HG02943 (cell line): ENCODE data around the gene ALAS2.
"Not testable (repeated sequence)": the region's sequence is repeated elsewhere in the genome, so short reads cannot be mapped to it uniquely, and the experiment has no call there.

ENCODE experiments used
- ATAC-seq: cut with Tn5 transposase; IDR thresholded peaks from one replicate; pipeline ENCODE4 v1.9.1; 2021; ENCODE audit warnings: mild to moderate bottlenecking, low read depth, moderate library complexity; ENCODE audit not compliant: unreplicated experiment

Gene ALAS2

DNA sequence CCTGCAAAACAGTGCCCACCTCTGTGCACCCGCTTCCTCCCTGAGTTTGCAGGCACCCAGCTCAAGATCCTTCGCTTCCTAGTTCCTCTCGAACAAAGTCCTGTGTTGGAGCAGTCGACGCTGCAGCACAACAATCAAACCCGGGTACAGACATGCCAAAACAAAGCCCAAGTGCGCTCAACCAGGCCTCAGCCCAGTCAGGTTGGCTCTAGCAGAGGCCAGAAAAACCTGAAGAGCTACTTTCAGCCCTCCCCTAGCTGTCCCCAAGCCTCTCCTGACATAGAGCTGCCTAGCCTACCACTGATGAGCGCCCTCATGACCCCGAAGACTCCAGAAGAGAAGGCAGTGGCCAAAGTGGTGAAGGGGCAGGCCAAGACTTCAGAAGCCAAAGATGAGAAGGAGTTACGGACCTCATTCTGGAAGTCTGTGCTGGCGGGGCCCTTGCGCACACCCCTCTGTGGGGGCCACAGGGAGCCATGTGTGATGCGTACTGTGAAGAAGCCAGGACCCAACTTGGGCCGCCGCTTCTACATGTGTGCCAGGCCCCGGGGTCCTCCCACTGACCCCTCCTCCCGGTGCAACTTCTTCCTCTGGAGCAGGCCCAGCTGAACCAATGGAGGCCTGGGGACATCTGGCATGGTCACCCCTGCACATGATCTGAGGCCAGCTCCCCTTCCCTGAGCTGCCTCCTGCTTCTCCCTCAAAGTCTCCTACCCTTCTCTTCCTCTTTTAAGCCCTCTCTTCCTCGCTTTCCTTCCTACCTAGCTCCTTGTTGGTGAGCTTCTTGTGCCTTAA is 23.8 kb downstream of the ALAS2 start:
- ATAC-seq = no peak

- ATAC-seq = no peak
Measured at GRCh38 chrX:55005256-55005655, 25.5 kb downstream of the ALAS2 start.

DNA sequence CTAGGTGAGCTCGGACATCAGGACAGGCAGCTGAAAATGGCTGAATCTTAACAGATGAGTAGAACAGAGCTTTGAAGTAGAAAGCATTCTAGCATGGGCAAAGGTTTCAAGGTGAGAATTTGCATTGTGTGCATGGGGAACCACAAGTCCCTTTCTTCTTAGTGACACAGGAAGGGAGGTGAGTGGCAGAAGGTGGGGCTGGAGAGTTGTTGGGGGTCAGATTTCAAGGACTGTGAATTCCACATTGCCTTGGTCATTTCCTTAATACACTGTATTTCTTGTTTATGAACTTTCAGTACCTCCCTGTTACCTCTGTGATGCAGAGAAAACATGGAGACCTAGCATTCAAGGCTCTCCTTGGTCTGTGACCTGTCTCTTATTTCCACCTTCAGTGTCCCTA is 26.5 kb downstream of the ALAS2 start:
- ATAC-seq = no peak

GRCh38 chrX:54999717-55000598 is 30.8 kb downstream of the ALAS2 start, which contains the start of gene APEX2:
Gene APEX2, plus strand, starts transcription at chrX:55000363. Its CDS starts 60 bp downstream, at chrX:55000423.
- ATAC-seq = peak; percentile 94

GRCh38 chrX:54995621-54996020 is 35.2 kb downstream of the ALAS2 start:
- no peak for ATAC-seq

GRCh38 chrX:54994668-54995351 is 36.0 kb downstream of the ALAS2 start:
- ATAC-seq = no peak

DNA sequence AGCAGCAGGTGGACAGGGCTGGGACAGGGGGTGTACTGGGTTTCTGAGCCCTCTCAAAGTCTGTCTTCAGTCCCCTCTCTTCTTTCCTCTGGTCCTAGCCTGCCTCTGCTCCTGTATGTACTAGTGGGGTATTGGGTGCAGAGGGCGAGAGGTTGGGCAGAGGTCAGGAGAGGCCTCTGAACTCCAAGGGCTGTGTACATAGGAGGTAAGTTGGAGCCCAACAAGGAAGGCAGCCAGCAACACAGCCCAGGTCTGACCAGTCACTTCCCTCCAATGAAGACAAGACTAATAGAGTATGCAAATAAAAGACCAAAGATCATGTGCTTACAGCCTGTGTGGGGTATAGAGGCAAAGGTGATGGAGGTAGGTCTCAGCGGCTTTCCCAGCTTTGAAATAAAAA is 36.7 kb downstream of the ALAS2 start, which contains the start of gene PFKFB1:
Gene PFKFB1, minus strand, starts transcription at position 90 of the 400 bp plus-strand sequence. CDS start 181 bp downstream, outside the sequence.
- ATAC-seq = no peak

- no peak for ATAC-seq
Measured at GRCh38 chrX:54992911-54993622, 37.7 kb downstream of the ALAS2 start.

DNA sequence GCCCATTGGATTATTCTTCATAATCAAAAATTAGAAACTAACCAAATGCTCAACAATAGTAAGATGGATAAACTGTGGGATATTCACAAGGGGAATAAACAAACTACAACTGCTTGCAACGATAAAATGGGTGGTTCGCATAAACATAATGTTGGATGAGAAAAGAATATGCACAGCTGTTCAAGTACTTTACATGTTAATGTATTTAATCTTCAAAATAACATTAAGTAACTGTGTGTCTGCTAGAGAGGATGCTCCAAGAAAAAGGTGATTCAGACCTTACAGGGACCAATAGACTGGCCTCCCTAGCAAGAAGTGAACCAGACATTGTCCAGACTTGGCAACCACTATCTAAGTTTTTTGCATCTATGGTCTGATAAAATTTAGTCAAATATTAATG is 39.1 kb downstream of the ALAS2 start:
- no peak for ATAC-seq

DNA sequence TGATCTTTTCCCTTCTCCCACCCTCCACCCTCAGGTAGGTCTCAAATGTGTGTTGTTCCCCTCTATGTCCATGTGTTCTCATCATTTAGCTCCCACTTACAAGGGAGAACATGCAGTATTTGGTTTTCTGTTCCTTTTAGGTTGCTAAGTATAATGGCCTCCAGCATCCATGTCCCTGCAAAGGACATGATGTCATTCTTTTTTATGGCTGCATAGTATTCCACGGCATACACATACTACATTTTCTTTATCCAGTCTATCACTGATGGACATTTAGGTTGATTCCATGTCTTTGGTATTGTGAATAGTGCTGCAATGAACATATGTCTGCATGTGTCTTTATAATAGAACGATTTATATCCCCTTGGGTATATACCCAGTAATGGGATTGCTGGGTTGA is 47.5 kb downstream of the ALAS2 start:
- not testable (repeated sequence) for ATAC-seq

GRCh38 chrX:54980334-54980733 is 50.4 kb downstream of the ALAS2 start:
- ATAC-seq = no peak

GRCh38 chrX:54979432-54979831 is 51.3 kb downstream of the ALAS2 start:
- ATAC-seq = no peak

DNA sequence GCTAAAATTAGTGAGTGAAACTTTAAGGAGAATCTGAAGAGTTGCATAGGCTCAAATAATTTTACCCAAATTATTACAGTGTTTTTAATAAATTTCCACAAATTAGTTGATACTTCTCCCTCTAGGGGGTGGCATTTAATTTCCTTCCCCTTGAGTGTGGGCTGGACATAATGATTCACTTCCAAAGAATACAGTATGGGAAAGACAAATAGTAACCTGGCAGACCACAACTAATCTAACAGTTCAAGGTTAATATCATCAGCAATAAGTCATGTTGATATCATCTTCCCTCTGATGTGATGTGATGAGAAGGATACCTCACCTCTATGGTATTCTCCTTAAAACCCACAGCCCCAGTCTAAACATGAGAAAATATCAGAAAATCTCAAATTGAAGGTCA is 52.3 kb downstream of the ALAS2 start:
- no peak for ATAC-seq

- ATAC-seq = no peak
Measured at GRCh38 chrX:54977387-54977786, 53.4 kb downstream of the ALAS2 start.

- ATAC-seq = no peak
Measured at GRCh38 chrX:54964766-54965497, 65.8 kb downstream of the ALAS2 start.

GRCh38 chrX:54961750-54962149 is 69.0 kb downstream of the ALAS2 start:
- ATAC-seq = no peak
